ENCODE data around the gene HUNK.

The HUNK gene

DNA sequence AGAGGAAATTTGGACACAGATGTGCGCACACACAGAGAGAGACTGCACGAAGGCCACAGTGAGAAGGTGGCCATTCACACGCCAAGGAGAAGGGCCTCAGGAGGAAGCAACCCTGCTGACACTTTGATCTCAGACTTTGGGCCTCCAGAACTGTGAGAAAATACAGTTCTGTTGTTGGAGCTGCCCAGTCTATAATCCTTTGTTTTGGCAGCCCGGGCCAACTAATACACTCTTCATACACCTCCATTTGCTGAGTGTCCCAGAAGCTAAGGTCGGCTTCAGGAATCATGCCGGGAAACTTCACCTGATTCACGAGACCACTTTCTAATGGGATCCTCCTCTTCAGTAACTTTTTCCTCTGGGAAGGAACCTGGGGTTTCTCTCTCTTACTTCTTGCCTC lies 23.2 kb downstream of the HUNK start:
- DNase-seq (ENCODE audit: low spot score), result no peak

GRCh38 chr21:31897311-31897710 lies 24.5 kb downstream of the HUNK start:
- DNase-seq (ENCODE audit: low spot score), result no peak

DNA sequence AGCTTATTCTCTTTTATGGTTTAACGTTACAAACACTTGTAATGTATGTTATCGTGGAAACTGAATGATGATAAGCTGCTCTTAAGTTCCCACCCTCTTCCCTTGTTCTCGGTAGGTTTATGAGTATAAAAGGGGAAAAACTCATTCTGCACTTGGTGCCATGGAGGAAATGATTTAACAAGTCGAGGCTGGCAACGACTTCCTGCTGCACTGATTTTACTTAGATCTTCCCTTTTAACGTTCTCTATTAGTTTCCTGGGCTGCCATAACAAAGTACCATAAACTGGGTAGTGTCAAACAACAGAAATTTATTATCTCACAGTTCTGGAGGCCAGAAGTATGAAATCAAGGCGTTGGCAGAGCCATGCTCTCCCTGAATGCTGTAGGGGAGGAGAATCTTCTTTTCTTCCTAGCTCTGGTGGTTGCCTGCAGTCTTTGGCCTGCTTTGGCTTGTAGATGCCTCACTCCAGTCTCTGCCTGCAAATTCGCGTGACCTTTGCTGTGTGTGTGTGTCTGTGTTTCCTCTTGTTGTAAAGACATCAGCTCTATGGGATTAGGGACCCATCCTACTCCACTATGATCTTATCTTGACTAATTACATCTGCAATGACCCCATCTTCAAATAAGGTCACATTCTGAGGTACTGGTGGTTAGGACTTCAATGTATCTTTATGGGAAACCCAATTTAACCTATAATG lies 26.3 kb downstream of the HUNK start:
- DNase-seq (ENCODE audit: low spot score), result no peak

DNA sequence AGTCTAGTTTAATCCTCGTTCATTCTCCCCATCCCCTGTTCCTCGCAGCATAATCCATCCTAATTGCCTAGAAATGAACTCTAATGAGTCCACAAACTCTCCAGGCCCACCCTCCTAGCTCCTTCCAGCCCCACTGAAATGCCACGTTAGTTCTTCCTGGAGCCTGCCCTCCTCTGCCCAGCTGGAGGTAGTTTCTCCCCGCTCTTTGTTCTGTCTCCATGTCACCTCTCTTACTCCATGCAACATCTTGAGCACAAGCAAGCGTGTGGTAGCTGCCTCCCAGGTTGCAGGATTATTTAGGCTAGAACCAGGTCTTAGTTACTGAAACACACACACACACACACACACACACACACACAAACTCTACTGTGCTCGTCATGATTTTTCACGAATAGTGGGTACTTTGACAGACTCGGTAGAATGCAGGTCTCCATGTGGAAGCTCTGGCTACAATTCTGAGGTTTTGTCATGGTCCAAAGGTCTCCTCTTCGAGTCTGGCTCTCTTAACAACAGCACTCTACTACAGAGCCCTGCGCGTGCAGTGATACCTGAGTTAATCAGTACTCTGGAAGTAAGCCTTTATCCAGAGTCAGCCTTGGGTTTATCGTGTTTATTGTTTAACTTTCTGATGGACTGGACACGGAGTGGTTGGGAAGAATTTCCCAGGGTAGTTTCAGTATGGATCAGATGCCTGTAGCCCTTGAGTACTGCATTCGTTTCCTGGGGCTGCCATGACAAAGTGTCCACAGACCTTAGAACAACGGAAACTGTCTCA lies 27.5 kb downstream of the HUNK start:
- DNase-seq (ENCODE audit: low spot score), result no peak

- DNase-seq (ENCODE audit: low spot score), result no peak
These were observed 28.5 kb downstream of the HUNK start for GRCh38 chr21:31901315-31901714.

DNA sequence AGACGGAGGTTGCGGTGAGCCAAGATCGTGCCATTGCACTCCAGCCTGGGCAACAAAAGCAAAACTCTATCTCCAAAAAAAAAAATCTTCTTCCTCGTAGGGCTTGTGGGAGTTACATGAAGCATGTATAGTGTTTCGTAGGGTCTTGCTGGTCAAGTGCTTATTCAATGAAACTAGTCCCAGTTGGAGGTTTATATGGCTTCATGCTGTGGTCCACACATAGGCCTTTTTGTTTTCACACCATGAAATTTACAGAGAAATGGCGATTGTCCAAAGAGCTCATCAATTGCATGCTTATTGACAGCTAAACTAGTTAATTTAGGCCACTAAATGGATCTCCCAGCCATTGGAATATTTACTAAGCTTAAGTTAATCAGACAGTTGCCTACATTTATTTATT lies 29.6 kb downstream of the HUNK start:
- no peak for DNase-seq (ENCODE audit: low spot score)

- no peak for DNase-seq (ENCODE audit: low spot score)
These were observed 31.1 kb downstream of the HUNK start for GRCh38 chr21:31903896-31904295.

DNA sequence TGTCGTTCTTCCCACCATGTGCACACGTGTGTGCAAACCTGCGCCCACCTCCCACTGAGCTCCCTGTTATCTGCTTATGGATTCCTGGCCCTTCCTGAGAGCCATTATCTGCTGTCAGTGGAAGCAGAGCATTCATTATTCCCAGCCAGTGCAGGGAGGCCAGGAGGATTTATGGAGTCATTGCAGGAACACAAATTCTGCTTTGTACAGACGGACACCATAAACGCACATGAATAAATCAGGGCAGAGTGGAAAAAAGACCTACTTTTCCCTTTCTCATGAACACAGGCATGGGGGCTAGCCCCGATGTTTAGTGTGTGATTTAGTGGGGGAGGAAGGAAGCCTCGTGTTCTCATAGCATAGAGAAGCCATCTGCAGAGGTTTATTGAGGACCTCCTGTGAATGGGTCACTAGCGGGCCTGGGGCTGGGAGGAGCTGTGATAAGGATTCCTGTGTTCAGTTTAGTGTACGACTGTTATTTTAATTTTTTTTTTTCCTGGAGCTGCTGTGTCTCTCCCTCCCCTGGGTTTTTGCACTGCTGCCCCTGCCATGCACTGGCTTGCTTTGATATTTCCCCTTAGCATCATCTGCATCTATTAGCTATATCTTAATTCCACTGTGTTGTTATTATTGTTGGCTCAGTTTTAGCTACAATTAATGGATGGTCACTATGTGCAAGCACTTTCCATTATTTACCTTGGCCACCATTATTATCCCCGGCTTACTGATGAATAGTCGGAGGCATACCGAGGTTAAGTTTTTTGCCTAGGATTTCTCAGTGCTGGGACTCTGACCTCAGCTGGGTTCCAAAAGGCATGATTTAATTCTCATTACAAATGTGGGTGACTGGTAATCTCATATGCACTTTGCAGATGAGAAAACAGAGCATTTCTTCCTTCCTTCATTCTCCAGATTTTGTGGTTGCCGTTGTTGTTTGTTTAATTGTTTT lies 33.0 kb downstream of the HUNK start:
- DNase-seq (ENCODE audit: low spot score), result no peak

- no peak for DNase-seq (ENCODE audit: low spot score)
These were observed 35.5 kb downstream of the HUNK start for GRCh38 chr21:31908106-31909031.

GRCh38 chr21:31909153-31910073 lies 36.6 kb downstream of the HUNK start:
- DNase-seq (ENCODE audit: low spot score), result no peak

- no peak for DNase-seq (ENCODE audit: low spot score)
These were observed 37.3 kb downstream of the HUNK start for GRCh38 chr21:31910074-31910470.

GRCh38 chr21:31911138-31911907 lies 38.5 kb downstream of the HUNK start:
- DNase-seq (ENCODE audit: low spot score), result no peak

- DNase-seq (ENCODE audit: low spot score), result no peak
These were observed 39.7 kb downstream of the HUNK start for GRCh38 chr21:31912501-31912900.

- DNase-seq (ENCODE audit: low spot score), result no peak
These were observed 40.4 kb downstream of the HUNK start for GRCh38 chr21:31913182-31913608.

GRCh38 chr21:31914472-31914871 lies 41.7 kb downstream of the HUNK start:
- no peak for DNase-seq (ENCODE audit: low spot score)

GRCh38 chr21:31915566-31915965 lies 42.7 kb downstream of the HUNK start:
- no peak for DNase-seq (ENCODE audit: low spot score)

DNA sequence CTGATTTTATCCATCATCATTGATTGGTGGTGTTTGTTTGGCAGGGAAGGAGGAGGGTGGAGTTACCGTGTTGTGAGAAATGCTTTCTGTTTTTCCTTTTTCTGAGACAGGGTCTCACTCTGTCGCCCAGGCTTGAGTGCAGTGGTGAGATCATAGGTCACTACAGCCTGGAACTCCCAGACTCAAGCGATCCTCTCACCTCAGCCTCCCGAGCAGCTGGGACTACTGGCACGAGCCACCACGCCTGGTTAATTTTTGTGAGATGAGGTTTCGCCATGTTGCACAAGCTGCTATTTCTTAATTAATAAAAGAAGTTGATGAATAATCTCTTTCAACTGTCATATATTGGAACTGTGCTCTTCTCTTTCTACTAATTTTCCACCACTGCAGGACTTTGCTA lies 44.3 kb downstream of the HUNK start:
- no peak for DNase-seq (ENCODE audit: low spot score)

GRCh38 chr21:31918250-31918775 lies 45.5 kb downstream of the HUNK start:
- no peak for DNase-seq (ENCODE audit: low spot score)

DNA sequence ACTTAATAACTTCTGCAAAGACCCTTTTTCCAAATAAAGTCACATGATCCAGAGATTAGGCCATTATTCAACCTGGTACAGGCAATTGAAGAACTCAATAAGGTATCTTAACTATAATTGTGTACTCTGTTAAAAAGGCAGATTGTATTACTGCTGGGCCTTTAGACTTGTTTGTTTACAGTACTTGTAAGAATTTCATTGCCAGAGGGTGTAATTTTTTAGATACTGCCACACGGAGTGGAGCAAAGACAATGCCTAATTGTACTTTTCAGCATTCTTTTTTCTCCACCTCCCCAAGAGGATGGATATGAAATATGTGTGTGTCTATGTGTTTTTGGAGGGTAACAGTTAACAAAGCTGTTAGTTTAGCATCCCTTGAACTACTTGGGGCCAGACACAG lies 47.5 kb downstream of the HUNK start:
- no peak for DNase-seq (ENCODE audit: low spot score)

Measured in left forelimb (tissue), 1 donor.